Astrocyte of the cerebellum (primary cell): Measurements from ENCODE around the gene UNC13C.

Source experiments
- DNase-seq: peaks from one replicate; pipeline ENCODE4 v3.0.0-alpha.2; 2011; ENCODE audit warnings: low read depth
- H3K4me3 ChIP-seq: 2 replicates; pipeline ENCODE4 v1.5.1; 2011; ENCODE audit warnings: mild to moderate bottlenecking, low read depth, low read length, moderate library complexity
- in situ Hi-C: cut with HindIII; loops from 2 replicates; pipeline ENCODE4 v1.10.0; 2017; ENCODE audit warnings: low sequenced_read_pairs
- TF ChIP-seq, protein P1 (sequence below): IDR thresholded peaks from 2 replicates; pipeline ENCODE4 v1.5.1; 2012; ENCODE audit warnings: low read length, low read depth, moderate library complexity, mild to moderate bottlenecking; ENCODE audit errors: missing control alignments

UNC13C gene

DNA sequence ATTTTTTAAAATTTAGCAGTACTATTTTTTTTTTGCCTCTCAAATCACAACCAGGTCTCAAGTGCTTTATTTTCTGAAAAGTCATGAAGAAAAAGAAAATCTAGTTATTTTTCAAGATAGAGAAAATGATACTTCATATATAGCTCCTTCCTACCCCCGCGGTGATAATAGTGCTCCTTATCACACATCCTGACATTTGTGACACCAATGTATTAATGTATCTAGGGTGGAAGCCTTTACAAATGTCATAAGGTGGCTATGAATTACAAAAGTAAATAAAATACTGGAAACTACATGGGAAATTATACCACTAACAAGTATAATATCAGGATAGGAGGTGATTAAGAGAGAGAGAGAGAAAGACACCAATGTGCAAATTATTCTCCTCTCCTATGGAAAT is 582.2 kb downstream of the UNC13C start:
- in situ Hi-C loops, result no loop called here
- no peak for DNase-seq
- TF ChIP-seq, protein P1, sequence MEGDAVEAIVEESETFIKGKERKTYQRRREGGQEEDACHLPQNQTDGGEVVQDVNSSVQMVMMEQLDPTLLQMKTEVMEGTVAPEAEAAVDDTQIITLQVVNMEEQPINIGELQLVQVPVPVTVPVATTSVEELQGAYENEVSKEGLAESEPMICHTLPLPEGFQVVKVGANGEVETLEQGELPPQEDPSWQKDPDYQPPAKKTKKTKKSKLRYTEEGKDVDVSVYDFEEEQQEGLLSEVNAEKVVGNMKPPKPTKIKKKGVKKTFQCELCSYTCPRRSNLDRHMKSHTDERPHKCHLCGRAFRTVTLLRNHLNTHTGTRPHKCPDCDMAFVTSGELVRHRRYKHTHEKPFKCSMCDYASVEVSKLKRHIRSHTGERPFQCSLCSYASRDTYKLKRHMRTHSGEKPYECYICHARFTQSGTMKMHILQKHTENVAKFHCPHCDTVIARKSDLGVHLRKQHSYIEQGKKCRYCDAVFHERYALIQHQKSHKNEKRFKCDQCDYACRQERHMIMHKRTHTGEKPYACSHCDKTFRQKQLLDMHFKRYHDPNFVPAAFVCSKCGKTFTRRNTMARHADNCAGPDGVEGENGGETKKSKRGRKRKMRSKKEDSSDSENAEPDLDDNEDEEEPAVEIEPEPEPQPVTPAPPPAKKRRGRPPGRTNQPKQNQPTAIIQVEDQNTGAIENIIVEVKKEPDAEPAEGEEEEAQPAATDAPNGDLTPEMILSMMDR, result no peak
- no peak overlapping the region for H3K4me3 ChIP-seq

DNA sequence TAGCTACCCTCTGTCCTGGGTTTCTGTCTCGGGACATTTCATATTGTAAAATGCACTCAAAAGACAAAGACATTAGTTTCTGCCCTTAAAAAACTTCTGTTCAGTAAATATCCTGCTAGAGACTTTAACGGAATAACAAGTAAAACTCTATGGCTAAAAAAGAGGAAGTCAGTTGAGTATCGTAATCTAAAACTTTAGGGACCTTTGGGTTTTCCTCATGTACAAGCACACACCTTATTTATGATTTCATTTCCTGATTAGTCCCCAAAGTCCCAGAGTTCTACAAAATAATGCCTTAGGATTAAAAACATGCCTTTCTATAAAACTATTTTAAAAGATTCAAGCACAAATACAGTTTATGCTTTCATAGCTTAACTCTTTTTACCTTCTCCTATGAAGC is 585.9 kb downstream of the UNC13C start:
- in situ Hi-C loops, result no loop called here
- H3K4me3 ChIP-seq, result no peak overlapping the region
- TF ChIP-seq, protein P1, result no peak
- DNase-seq, result no peak

DNA sequence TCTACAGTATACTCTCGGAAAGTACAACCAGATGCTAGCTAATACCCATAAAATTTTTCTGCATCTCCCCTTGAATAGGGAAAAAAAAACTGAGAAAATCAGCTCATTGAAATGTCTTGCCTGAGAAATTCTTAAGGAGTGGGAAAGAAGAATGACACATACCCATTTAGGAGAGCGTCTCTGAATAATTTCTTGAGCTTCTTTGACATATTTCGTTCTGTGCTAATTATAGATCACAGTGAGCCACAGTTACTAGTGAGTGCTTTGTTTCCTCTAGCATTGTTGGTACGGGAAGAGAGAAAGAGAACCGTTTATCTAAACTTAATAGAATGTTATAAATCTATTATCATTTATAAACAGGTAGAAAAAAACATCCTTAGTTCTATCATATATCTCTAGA is 588.4 kb downstream of the UNC13C start:
- no peak for DNase-seq
- in situ Hi-C loops, result no loop called here
- TF ChIP-seq, protein P1, result no peak
- no peak overlapping the region for H3K4me3 ChIP-seq

DNA sequence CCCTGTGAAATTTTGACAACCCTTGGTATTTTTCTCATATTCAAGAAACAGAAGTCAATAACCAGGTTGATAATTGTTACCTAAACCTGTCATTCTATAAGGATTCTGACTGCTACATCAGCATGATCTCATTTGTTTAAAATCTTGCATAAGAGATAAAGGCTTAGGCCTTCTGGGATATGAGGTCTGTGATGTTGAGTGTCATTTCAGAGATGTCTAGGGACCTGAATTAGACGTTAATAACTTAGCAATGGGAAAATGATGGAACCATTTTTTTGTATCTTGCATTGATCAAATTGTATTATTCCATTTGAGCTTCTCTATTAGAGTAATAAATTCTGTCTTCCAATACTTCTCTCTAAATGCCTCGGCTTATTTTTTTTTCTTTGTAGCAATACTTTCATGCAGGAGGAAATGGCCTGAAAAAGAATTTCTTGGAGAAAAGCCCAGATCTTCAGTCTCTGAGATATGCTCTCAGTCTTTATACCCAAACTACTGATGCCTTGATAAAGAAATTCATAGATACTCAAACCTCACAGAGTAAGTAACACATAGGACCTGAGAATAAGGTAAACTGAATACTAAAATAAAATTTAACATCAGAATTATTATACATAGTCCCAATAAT is 589.3 kb downstream of the UNC13C start:
- no peak overlapping the region for H3K4me3 ChIP-seq
- in situ Hi-C loops, result no loop called here
- TF ChIP-seq, protein P1, result no peak
- DNase-seq, result no peak

- in situ Hi-C loops, result no loop called here
- no peak for DNase-seq
- H3K4me3 ChIP-seq, result no peak overlapping the region
- TF ChIP-seq, protein P1, result no peak
Observed at GRCh38 chr15:54568381-54568780, 590.1 kb downstream of the UNC13C start.

DNA sequence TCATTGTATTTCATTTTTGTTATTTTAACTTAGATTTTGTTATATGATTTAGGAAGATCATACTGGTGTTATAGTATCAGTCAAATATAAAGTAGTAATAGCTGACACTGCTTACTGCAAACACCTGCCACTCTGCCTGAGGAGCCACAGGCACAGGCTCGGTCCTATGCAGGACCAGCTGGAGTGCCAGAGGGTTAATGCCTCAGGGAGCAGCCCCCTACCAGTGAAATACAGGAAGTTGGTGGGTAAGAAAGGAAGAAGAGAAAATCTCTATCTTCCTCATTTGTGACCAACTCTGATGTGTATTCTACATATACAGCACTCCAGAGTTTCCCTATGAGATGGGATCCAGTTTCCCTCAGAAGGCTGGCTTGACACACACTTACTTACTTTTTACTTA is 593.3 kb downstream of the UNC13C start:
- H3K4me3 ChIP-seq, result no peak overlapping the region
- TF ChIP-seq, protein P1, result no peak
- in situ Hi-C loops, result no loop called here
- no peak for DNase-seq
